Cortex of kidney (tissue), 1 donor: ENCODE measurements around the gene SIMC1.
"Not testable (repeated sequence)": the region's sequence is repeated elsewhere in the genome, so short reads cannot be mapped to it uniquely, and the experiment has no call there.

Experiments
- DNase-seq: peaks from one replicate; lab custom pipeline; 2025; lab: John Stamatoyannopoulos, UW

SIMC1 gene

GRCh38 chr5:176216393-176216916, 21.8 kb upstream of the SIMC1 start:
- not testable (repeated sequence) for DNase-seq

GRCh38 chr5:176217188-176217729, 21.0 kb upstream of the SIMC1 start:
- DNase-seq = not testable (repeated sequence)

- not testable (repeated sequence) for DNase-seq
Measured at GRCh38 chr5:176217764-176218163, 20.5 kb upstream of the SIMC1 start.

- not testable (repeated sequence) for DNase-seq
Measured at GRCh38 chr5:176222006-176222405, 16.2 kb upstream of the SIMC1 start.

GRCh38 chr5:176228358-176228757, 9.9 kb upstream of the SIMC1 start:
- not testable (repeated sequence) for DNase-seq

GRCh38 chr5:176233253-176233652, 5.0 kb upstream of the SIMC1 start:
- DNase-seq = not testable (repeated sequence)

- not testable (repeated sequence) for DNase-seq
Measured at GRCh38 chr5:176235155-176235554, 3.1 kb upstream of the SIMC1 start.

- not testable (repeated sequence) for DNase-seq
Measured at GRCh38 chr5:176238645-176239283, 540 bp downstream of the SIMC1 start.

GRCh38 chr5:176239304-176239703, 1.1 kb downstream of the SIMC1 start:
- DNase-seq = not testable (repeated sequence)

- DNase-seq = not testable (repeated sequence)
Measured at GRCh38 chr5:176244318-176244717, 6.1 kb downstream of the SIMC1 start.

- DNase-seq = not testable (repeated sequence)
Measured at GRCh38 chr5:176245074-176245473, 6.8 kb downstream of the SIMC1 start.

GRCh38 chr5:176245489-176245888, 7.3 kb downstream of the SIMC1 start:
- not testable (repeated sequence) for DNase-seq

- DNase-seq = not testable (repeated sequence)
Measured at GRCh38 chr5:176250691-176251090, 12.5 kb downstream of the SIMC1 start.

- DNase-seq = not testable (repeated sequence)
Measured at GRCh38 chr5:176252171-176252570, 13.9 kb downstream of the SIMC1 start.

GRCh38 chr5:176253370-176254065, 15.3 kb downstream of the SIMC1 start:
- DNase-seq = not testable (repeated sequence)

GRCh38 chr5:176254066-176254393, 15.8 kb downstream of the SIMC1 start:
- not testable (repeated sequence) for DNase-seq

GRCh38 chr5:176257871-176258505, 19.8 kb downstream of the SIMC1 start:
- DNase-seq = not testable (repeated sequence)

- DNase-seq = not testable (repeated sequence)
Measured at GRCh38 chr5:176260682-176261081, 22.5 kb downstream of the SIMC1 start.

- not testable (repeated sequence) for DNase-seq
Measured at GRCh38 chr5:176266448-176266847, 28.2 kb downstream of the SIMC1 start.

- not testable (repeated sequence) for DNase-seq
Measured at GRCh38 chr5:176289018-176289417, 50.8 kb downstream of the SIMC1 start.

GRCh38 chr5:176290057-176290840, 52.0 kb downstream of the SIMC1 start:
- not testable (repeated sequence) for DNase-seq

GRCh38 chr5:176305356-176305755, 67.1 kb downstream of the SIMC1 start:
- DNase-seq = not testable (repeated sequence)
